ENCODE data around the gene MCF2L2. TPM values are rescaled to one million over a fixed set of nuclear protein-coding genes. Genes with fewer than 3 reads are reported as not detected.

Gene MCF2L2
- total and polyA plus RNA-seq, 7 donors: 0.99 to 5.0 (median 4.0) TPM; not detected in 1

GRCh38 chr3:183378951-183379350, 49.5 kb downstream of the MCF2L2 start:
- Histone ChIP-seq H3K36me3 (no peaks in the 10 kb centered on the region), H3K27ac (no peak overlapping the region), H3K9me3 (no peaks in the 10 kb centered on the region), H3K4me1 (peaks cover 0 to 3% (median 0%) of the 10 kb centered on the region in 4 donors), H3K4me3 (no peak overlapping the region), H3K27me3 (no peaks in the 10 kb centered on the region)
- WGBS, 2 donors: 53 to 81% methylated on average over 3 of the region's 3 CpGs
- DNase-seq: no peak
- TF ChIP-seq POLR2A (IDR thresholded peaks at IDR 0.05) (no peak), POLR2AphosphoS5 (IDR thresholded peaks at IDR 0.05) (no peak), CTCF (IDR thresholded peaks at IDR 0.05) (no peak), EP300 (IDR thresholded peaks at IDR 0.05) (no peak)
- intact Hi-C loops (cut with DNase I): no loop called here

GRCh38 chr3:183378545-183378944, 49.9 kb downstream of the MCF2L2 start:
- H3K4me1 ChIP-seq: peaks cover 0 to 3% (median 0%) of the 10 kb centered on the region in 4 donors
- H3K27me3 ChIP-seq: no peaks in the 10 kb centered on the region
- TF ChIP-seq POLR2AphosphoS5 (IDR thresholded peaks at IDR 0.05) (no peak), POLR2A (IDR thresholded peaks at IDR 0.05) (no peak), EP300 (IDR thresholded peaks at IDR 0.05) (no peak), CTCF (IDR thresholded peaks at IDR 0.05) (no peak)
- H3K36me3 ChIP-seq: no peaks in the 10 kb centered on the region
- H3K9me3 ChIP-seq: no peaks in the 10 kb centered on the region
- no peak overlapping the region for H3K27ac ChIP-seq
- intact Hi-C loops (cut with DNase I): no loop called here
- no peak for DNase-seq
- WGBS, 2 donors: 93 to 95% methylated on average over 12 of the region's 12 CpGs
- no peak overlapping the region for H3K4me3 ChIP-seq

- TF ChIP-seq EP300 (IDR thresholded peaks at IDR 0.05) (no peak), POLR2AphosphoS5 (IDR thresholded peaks at IDR 0.05) (no peak), POLR2A (IDR thresholded peaks at IDR 0.05) (no peak), CTCF (IDR thresholded peaks at IDR 0.05) (no peak)
- Histone ChIP-seq H3K9me3 (no peaks in the 10 kb centered on the region), H3K4me1 (peaks cover 0 to 3% (median 0%) of the 10 kb centered on the region in 4 donors), H3K27me3 (no peaks in the 10 kb centered on the region), H3K36me3 (no peaks in the 10 kb centered on the region), H3K27ac (no peak overlapping the region), H3K4me3 (no peak overlapping the region)
- intact Hi-C loops (cut with DNase I): no loop called here
- no peak for DNase-seq
- 75 to 85% methylated on average over 3 of the region's 3 CpGs for WGBS, 2 donors
Measured at GRCh38 chr3:183378008-183378407, 50.4 kb downstream of the MCF2L2 start.

- H3K9me3 ChIP-seq: no peaks in the 10 kb centered on the region
- intact Hi-C loops (cut with DNase I): no loop called here
- H3K4me1 ChIP-seq: peaks cover 0 to 3% (median 0%) of the 10 kb centered on the region in 4 donors
- no peak for TF ChIP-seq POLR2AphosphoS5 (IDR thresholded peaks at IDR 0.05)
- no peak for TF ChIP-seq POLR2A (IDR thresholded peaks at IDR 0.05)
- no peak for TF ChIP-seq EP300 (IDR thresholded peaks at IDR 0.05)
- no peak for TF ChIP-seq CTCF (IDR thresholded peaks at IDR 0.05)
- no peak overlapping the region for H3K4me3 ChIP-seq
- H3K27me3 ChIP-seq: no peaks in the 10 kb centered on the region
- H3K27ac ChIP-seq: no peak overlapping the region
- 40 to 55% methylated on average over 7 of the region's 7 CpGs for WGBS, 2 donors
- H3K36me3 ChIP-seq: no peaks in the 10 kb centered on the region
- no peak for DNase-seq
Measured at GRCh38 chr3:183377307-183377959, 51.0 kb downstream of the MCF2L2 start.

- WGBS, 2 donors: 63 to 69% methylated on average over 5 of the region's 5 CpGs
- TF ChIP-seq EP300 (IDR thresholded peaks at IDR 0.05) (no peak), CTCF (IDR thresholded peaks at IDR 0.05) (no peak), POLR2A (IDR thresholded peaks at IDR 0.05) (no peak), POLR2AphosphoS5 (IDR thresholded peaks at IDR 0.05) (no peak)
- H3K27me3 ChIP-seq: no peaks in the 10 kb centered on the region
- H3K4me3 ChIP-seq: no peak overlapping the region
- intact Hi-C loops (cut with DNase I): no loop called here
- no peak overlapping the region for H3K27ac ChIP-seq
- DNase-seq: no peak
- no peaks in the 10 kb centered on the region for H3K9me3 ChIP-seq
- no peaks in the 10 kb centered on the region for H3K4me1 ChIP-seq
- no peaks in the 10 kb centered on the region for H3K36me3 ChIP-seq
Measured at GRCh38 chr3:183375787-183376186, 52.6 kb downstream of the MCF2L2 start.
